Keratinocyte (primary cell): ENCODE data around the gene ZNF474. TPM values are rescaled to one million over a fixed set of nuclear protein-coding genes. Genes with fewer than 3 reads are reported as not detected.
A peak's percentile ranks its signal among the peaks of the same experiment; 100 is the strongest.

Experiments used
- DNase-seq: peaks from one replicate; pipeline ENCODE4 v3.0.0-alpha.2; 2011; ENCODE audit warnings: low read depth, missing footprints, low spot score
- FAIRE-seq: peaks from 2 replicates; lab custom pipeline; 2011; peaks lifted over from hg19 to GRCh38; lab: Jason Lieb, UNC
- H2AFZ ChIP-seq: 2 replicates; pipeline ENCODE4 v1.6.0; 2012; ENCODE audit warnings: low read length, control low read depth, inconsistent platforms; ENCODE audit not compliant: control insufficient read depth
- H3K27ac ChIP-seq: 2 replicates; pipeline ENCODE4 v1.5.1; 2011; ENCODE audit warnings: low read length; ENCODE audit not compliant: control insufficient read depth, insufficient read depth
- H3K27me3 ChIP-seq: 3 replicates; pipeline ENCODE4 v1.6.0; 2011; ENCODE audit warnings: low read length; ENCODE audit not compliant: control insufficient read depth, insufficient read depth; ENCODE audit errors: extremely low read depth
- H3K36me3 ChIP-seq, 2 experiments: 2 replicates in 1 of 2; 3 replicates in 1 of 2; pipeline ENCODE4 v1.5.1; 2011; ENCODE audit warnings: low read length in 2 of 2, mild to moderate bottlenecking in 1 of 2; ENCODE audit not compliant: control insufficient read depth in 2 of 2, insufficient read depth in 2 of 2; ENCODE audit errors: extremely low read depth in 1 of 2
- H3K4me1 ChIP-seq: 3 replicates; pipeline ENCODE4 v1.5.1; 2011; ENCODE audit warnings: low read length; ENCODE audit not compliant: control insufficient read depth, insufficient read depth; ENCODE audit errors: extremely low read depth
- H3K4me2 ChIP-seq: 3 replicates; pipeline ENCODE4 v1.6.0; 2011; ENCODE audit warnings: low read depth, low read length; ENCODE audit not compliant: control insufficient read depth, insufficient read depth; ENCODE audit errors: extremely low read depth
- H3K4me3 ChIP-seq, 3 experiments: fragments of 200-600 bp in 1 of 3; sonication (generic) in 1 of 3; 2 replicates in 2 of 3; 3 replicates in 1 of 3; pipeline ENCODE4 v1.5.1; 2011 to 2016; ENCODE audit warnings: low read length in 3 of 3, mild to moderate bottlenecking in 3 of 3, control low read depth in 2 of 3, inconsistent platforms in 1 of 3, low read depth in 1 of 3, mixed read lengths in 1 of 3, mixed run types in 1 of 3, moderate library complexity in 1 of 3; ENCODE audit not compliant: control insufficient read depth in 2 of 3, insufficient read depth in 2 of 3; ENCODE audit errors: extremely low read depth in 1 of 3
- H3K79me2 ChIP-seq: 2 replicates; pipeline ENCODE4 v1.6.0; 2012; ENCODE audit warnings: low read length; ENCODE audit not compliant: control insufficient read depth, insufficient read depth
- H3K9ac ChIP-seq: 3 replicates; pipeline ENCODE4 v1.6.0; 2011; ENCODE audit warnings: low read length; ENCODE audit not compliant: control insufficient read depth, insufficient read depth; ENCODE audit errors: extremely low read depth
- H3K9me1 ChIP-seq: 3 replicates; pipeline ENCODE4 v1.6.0; 2011; ENCODE audit warnings: low read length; ENCODE audit not compliant: control insufficient read depth, insufficient read depth; ENCODE audit errors: extremely low read depth
- H3K9me3 ChIP-seq: 2 replicates; pipeline ENCODE4 v1.5.1; 2012; ENCODE audit warnings: low read depth, low read length; ENCODE audit not compliant: control insufficient read depth
- H4K20me1 ChIP-seq: 3 replicates; pipeline ENCODE4 v1.6.0; 2011; ENCODE audit warnings: low read length; ENCODE audit not compliant: control insufficient read depth, insufficient read depth; ENCODE audit errors: extremely low read depth
- CTCF ChIP-seq, 3 experiments: IDR thresholded peaks in 1 of 3; conservative IDR thresholded peaks in 1 of 3; optimal IDR thresholded peaks in 1 of 3; 2 replicates in 2 of 3; 3 replicates in 1 of 3; pipeline versions ENCODE3 to v1.5.1; 2011; ENCODE audit warnings: low read length in 3 of 3, mild to moderate bottlenecking in 3 of 3, moderate library complexity in 2 of 3, control low read depth in 1 of 3, inconsistent platforms in 1 of 3; ENCODE audit not compliant: insufficient read depth in 2 of 3; ENCODE audit errors: extremely low read depth in 1 of 3
- EZH2 ChIP-seq: IDR thresholded peaks from one replicate; pipeline ENCODE4 v1.6.1; 2012; ENCODE audit warnings: inconsistent platforms, mild to moderate bottlenecking, low read length, moderate library complexity
- dilution Hi-C: fragments of 300-500 bp; cut with MboI; formaldehyde crosslinking; loops from one replicate; pipeline ENCODE4 v1.7.0; 2020; ENCODE audit warnings: low sequenced_read_pairs; ENCODE audit not compliant: extremely low pct_ligation_motif_present
- polyA plus RNA-seq, 5 experiments: library from polyadenylated mRNA; depleted of rRNA in 3 of 5; stranded (reverse) in 3 of 5; stranded (forward) in 1 of 5; unstranded in 1 of 5; fragments of >200 nt; gene quantifications; 1 replicate in 1 of 5; 2 replicates in 3 of 5; 3 replicates in 1 of 5; pipeline versions ENCODE4 v1.2.1 to v1.2.3, GENCODE V29; 2011 to 2012; ENCODE audit warnings: missing spikeins in 2 of 5, low read depth in 1 of 5, low replicate concordance in 1 of 5

The ZNF474 gene
- polyA plus RNA-seq, 1 donor (not counting 4 experiments of a cell fraction or from before 2014, with no cell fraction given): 0.05 TPM

GRCh38 chr5:122155546-122155945 lies 26.2 kb downstream of the ZNF474 start:
- no peak for DNase-seq
- TF ChIP-seq CTCF (optimal IDR thresholded peaks at IDR 0.05 in 1 of 3, IDR thresholded peaks at IDR 0.05 in 1 of 3, conservative IDR thresholded peaks at IDR 0.05 in 1 of 3; ENCODE audit: extremely low read depth in 1 of 3, insufficient read depth in 2 of 3, low read length in 3 of 3) (no peak), EZH2 (no peak)

GRCh38 chr5:122156724-122157325 lies 27.5 kb downstream of the ZNF474 start:
- Histone ChIP-seq H2AFZ (no peak overlapping the region), H3K4me1 (no peaks in the 10 kb centered on the region), H4K20me1 (no peaks in the 10 kb centered on the region), H3K27me3 (no peaks in the 10 kb centered on the region), H3K9me3 (no peaks in the 10 kb centered on the region), H3K4me2 (no peak overlapping the region), H3K79me2 (no peaks in the 10 kb centered on the region), H3K36me3 (no peaks in the 10 kb centered on the region), H3K27ac (no peak overlapping the region), H3K9me1 (no peaks in the 10 kb centered on the region), H3K9ac (no peak overlapping the region), H3K4me3 (no peak overlapping the region)
- DNase-seq: no peak
- TF ChIP-seq EZH2 (no peak), CTCF (optimal IDR thresholded peaks at IDR 0.05 in 1 of 3, IDR thresholded peaks at IDR 0.05 in 1 of 3, conservative IDR thresholded peaks at IDR 0.05 in 1 of 3; ENCODE audit: extremely low read depth in 1 of 3, insufficient read depth in 2 of 3, low read length in 3 of 3) (peak; percentile 34 to 46 (median 35))
- no peak for FAIRE-seq
- dilution Hi-C loops: no loop called here

More at GRCh38 chr5:122155546-122155945, 26.2 kb downstream of the ZNF474 start:
- no peak overlapping the region for H3K27ac ChIP-seq
- H3K9me3 ChIP-seq: no peaks in the 10 kb centered on the region
- no peaks in the 10 kb centered on the region for H4K20me1 ChIP-seq
- H2AFZ ChIP-seq: no peak overlapping the region
- H3K36me3 ChIP-seq: no peaks in the 10 kb centered on the region
- no peaks in the 10 kb centered on the region for H3K4me1 ChIP-seq
- dilution Hi-C loops: no loop called here
- no peaks in the 10 kb centered on the region for H3K79me2 ChIP-seq
- H3K9ac ChIP-seq: no peak overlapping the region
- no peak overlapping the region for H3K4me2 ChIP-seq
- FAIRE-seq: no peak
- no peaks in the 10 kb centered on the region for H3K9me1 ChIP-seq
- H3K4me3 ChIP-seq: no peak overlapping the region
- H3K27me3 ChIP-seq: no peaks in the 10 kb centered on the region
